ENCODE measurements around the gene SEPTIN12.

SEPTIN12 gene

DNA sequence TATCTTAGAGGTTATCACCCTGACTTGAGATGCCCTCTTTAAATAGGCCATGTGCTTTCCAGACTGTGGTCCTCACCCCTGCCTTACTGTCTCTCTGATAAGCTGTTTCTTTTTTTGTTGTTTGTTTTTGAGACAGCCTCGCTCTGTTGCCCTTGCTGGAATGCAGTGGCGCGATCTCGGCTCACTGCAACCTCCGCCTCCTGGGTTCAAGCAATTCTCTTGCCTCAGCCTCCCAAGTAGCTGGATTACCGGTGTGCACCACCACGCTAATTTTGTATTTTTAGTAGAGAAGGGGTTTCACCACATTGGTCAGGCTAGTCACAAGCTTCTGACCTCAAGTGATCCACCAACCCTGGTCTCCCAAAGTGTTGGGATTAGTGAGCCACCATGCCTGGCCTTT lies 765 bp upstream of the SEPTIN12 start:
- H3K27ac ChIP-seq (ENCODE audit: low read depth, low read length): no peak overlapping the region
- no peaks in the 10 kb centered on the region for H3K9me3 ChIP-seq (ENCODE audit: control insufficient read depth, insufficient read depth, low read length)
- H3K4me1 ChIP-seq (ENCODE audit: control insufficient read depth, low read length): no peaks in the 10 kb centered on the region
- TF ChIP-seq EZH2phosphoT487 (IDR thresholded peaks at IDR 0.05; ENCODE audit: borderline replicate concordance, low read length): no peak
- TF ChIP-seq CTCF (IDR thresholded peaks at IDR 0.05; ENCODE audit: low read depth, low read length, poor library complexity, severe bottlenecking): no peak
- H4K20me1 ChIP-seq (ENCODE audit: control insufficient read depth, insufficient read depth, low read depth, low read length): no peaks in the 10 kb centered on the region
- H3K36me3 ChIP-seq (ENCODE audit: control insufficient read depth, low read length): no peaks in the 10 kb centered on the region
- no peaks in the 10 kb centered on the region for H3F3A ChIP-seq (ENCODE audit: control insufficient read depth, insufficient read depth)
- no peak overlapping the region for H3K4me3 ChIP-seq (ENCODE audit: low read length)
- H3K27me3 ChIP-seq (ENCODE audit: control insufficient read depth, low read length): no peaks in the 10 kb centered on the region
- no peaks in the 10 kb centered on the region for H3K9me2 ChIP-seq (replicated peaks; ENCODE audit: control insufficient read depth, low read length)
- no peak overlapping the region for H3K4me2 ChIP-seq (ENCODE audit: low read length)
- no peaks in the 10 kb centered on the region for H3K79me2 ChIP-seq (ENCODE audit: control insufficient read depth, low read length)

GRCh38 chr16:4788489-4788889 lies 344 bp upstream of the SEPTIN12 start:
- Histone ChIP-seq H3F3A (ENCODE audit: control insufficient read depth, insufficient read depth) (no peaks in the 10 kb centered on the region), H3K4me2 (ENCODE audit: low read length) (no peak overlapping the region), H4K20me1 (ENCODE audit: control insufficient read depth, insufficient read depth, low read depth, low read length) (no peaks in the 10 kb centered on the region), H3K79me2 (ENCODE audit: control insufficient read depth, low read length) (no peaks in the 10 kb centered on the region), H3K27ac (ENCODE audit: low read depth, low read length) (no peak overlapping the region), H3K4me1 (ENCODE audit: control insufficient read depth, low read length) (no peaks in the 10 kb centered on the region), H3K9me2 (replicated peaks; ENCODE audit: control insufficient read depth, low read length) (no peaks in the 10 kb centered on the region), H3K36me3 (ENCODE audit: control insufficient read depth, low read length) (no peaks in the 10 kb centered on the region), H3K4me3 (ENCODE audit: low read length) (no peak overlapping the region), H3K27me3 (ENCODE audit: control insufficient read depth, low read length) (no peaks in the 10 kb centered on the region), H3K9me3 (ENCODE audit: control insufficient read depth, insufficient read depth, low read length) (no peaks in the 10 kb centered on the region)
- TF ChIP-seq CTCF (IDR thresholded peaks at IDR 0.05; ENCODE audit: low read depth, low read length, poor library complexity, severe bottlenecking): no peak
- no peak for TF ChIP-seq EZH2phosphoT487 (IDR thresholded peaks at IDR 0.05; ENCODE audit: borderline replicate concordance, low read length)

GRCh38 chr16:4787068-4787467 lies 1.1 kb downstream of the SEPTIN12 start:
- Histone ChIP-seq H3K79me2 (ENCODE audit: control insufficient read depth, low read length) (no peaks in the 10 kb centered on the region), H3K27me3 (ENCODE audit: control insufficient read depth, low read length) (no peaks in the 10 kb centered on the region), H3K27ac (ENCODE audit: low read depth, low read length) (no peak overlapping the region), H3K9me3 (ENCODE audit: control insufficient read depth, insufficient read depth, low read length) (no peaks in the 10 kb centered on the region), H3K4me1 (ENCODE audit: control insufficient read depth, low read length) (no peaks in the 10 kb centered on the region), H3K9me2 (replicated peaks; ENCODE audit: control insufficient read depth, low read length) (no peaks in the 10 kb centered on the region), H3K36me3 (ENCODE audit: control insufficient read depth, low read length) (no peaks in the 10 kb centered on the region), H3K4me3 (ENCODE audit: low read length) (no peak overlapping the region), H4K20me1 (ENCODE audit: control insufficient read depth, insufficient read depth, low read depth, low read length) (no peaks in the 10 kb centered on the region), H3K4me2 (ENCODE audit: low read length) (no peak overlapping the region), H3F3A (ENCODE audit: control insufficient read depth, insufficient read depth) (no peaks in the 10 kb centered on the region)
- no peak for TF ChIP-seq CTCF (IDR thresholded peaks at IDR 0.05; ENCODE audit: low read depth, low read length, poor library complexity, severe bottlenecking)
- no peak for TF ChIP-seq EZH2phosphoT487 (IDR thresholded peaks at IDR 0.05; ENCODE audit: borderline replicate concordance, low read length)

Data from DOHH2 (cell line).